ENCODE results near the gene TK1. TPM values are rescaled to one million over a fixed set of nuclear protein-coding genes. Genes with fewer than 3 reads are reported as not detected.
"Not testable (repeated sequence)": the region's sequence is repeated elsewhere in the genome, so short reads cannot be mapped to it uniquely, and the experiment has no call there.

Gene TK1
- total RNA-seq, 1 donor from 2014 or later, result 2.6 TPM

- no peak for ATAC-seq
Observed at GRCh38 chr17:78180083-78180482, 6.8 kb downstream of the TK1 start.

GRCh38 chr17:78179372-78179771 is 7.5 kb downstream of the TK1 start:
- no peak for DNase-seq (ENCODE audit: low spot score)
- ATAC-seq, result no peak

More at GRCh38 chr17:78180083-78180482, 6.8 kb downstream of the TK1 start:
- no peak for DNase-seq (ENCODE audit: low spot score)

- DNase-seq (ENCODE audit: low spot score), result no peak
- ATAC-seq, result no peak
Observed at GRCh38 chr17:78176548-78177025, 10.3 kb downstream of the TK1 start.

GRCh38 chr17:78175643-78175981 is 11.2 kb downstream of the TK1 start:
- ATAC-seq, result no peak
- DNase-seq (ENCODE audit: low spot score), result no peak

- DNase-seq (ENCODE audit: low spot score), result peak; percentile 91
- ATAC-seq, result peak; percentile 75
Observed at GRCh38 chr17:78174870-78175642, 11.8 kb downstream of the TK1 start.

- ATAC-seq, result peak; percentile 85
- peak; percentile 94 for DNase-seq (ENCODE audit: low spot score)
Observed at GRCh38 chr17:78174346-78174869, 12.4 kb downstream of the TK1 start.

- DNase-seq (ENCODE audit: low spot score), result no peak
- ATAC-seq, result no peak
Observed at GRCh38 chr17:78173097-78173715, 13.6 kb downstream of the TK1 start.

GRCh38 chr17:78172249-78173051 is 14.4 kb downstream of the TK1 start:
- DNase-seq (ENCODE audit: low spot score) (no peak), ATAC-seq (no peak)

- DNase-seq (ENCODE audit: low spot score); ATAC-seq: not testable (repeated sequence)
Observed at GRCh38 chr17:78171591-78172248, 15.1 kb downstream of the TK1 start.

- DNase-seq (ENCODE audit: low spot score) (no peak), ATAC-seq (no peak)
Observed at GRCh38 chr17:78170692-78171590, 15.9 kb downstream of the TK1 start.

- DNase-seq (ENCODE audit: low spot score), result peak; percentile 69
- peak; percentile 64 for ATAC-seq
Observed at GRCh38 chr17:78168903-78169793, 17.7 kb downstream of the TK1 start.

GRCh38 chr17:78168242-78168902 is 18.5 kb downstream of the TK1 start, which contains the start of gene SYNGR2:
TSS of gene SYNGR2 (plus strand) at chr17:78168581. CDS start at chr17:78168617, 36 bp downstream.
- ATAC-seq, result peak; percentile 90
- DNase-seq (ENCODE audit: low spot score), result peak; percentile 89

- DNase-seq (ENCODE audit: low spot score), result no peak
- ATAC-seq, result no peak
Observed at GRCh38 chr17:78166416-78166815, 20.4 kb downstream of the TK1 start.

GRCh38 chr17:78164748-78165607 is 21.9 kb downstream of the TK1 start:
- DNase-seq (ENCODE audit: low spot score), result no peak
- no peak for ATAC-seq

- no peak for ATAC-seq
- no peak for DNase-seq (ENCODE audit: low spot score)
Observed at GRCh38 chr17:78163881-78164747, 22.7 kb downstream of the TK1 start.

- no peak for DNase-seq (ENCODE audit: low spot score)
- ATAC-seq, result no peak
Observed at GRCh38 chr17:78159575-78160158, 27.2 kb downstream of the TK1 start.

Data from left lobe of liver (tissue), 2 donors.